ENCODE data around the gene C4orf17.

C4orf17 gene

DNA sequence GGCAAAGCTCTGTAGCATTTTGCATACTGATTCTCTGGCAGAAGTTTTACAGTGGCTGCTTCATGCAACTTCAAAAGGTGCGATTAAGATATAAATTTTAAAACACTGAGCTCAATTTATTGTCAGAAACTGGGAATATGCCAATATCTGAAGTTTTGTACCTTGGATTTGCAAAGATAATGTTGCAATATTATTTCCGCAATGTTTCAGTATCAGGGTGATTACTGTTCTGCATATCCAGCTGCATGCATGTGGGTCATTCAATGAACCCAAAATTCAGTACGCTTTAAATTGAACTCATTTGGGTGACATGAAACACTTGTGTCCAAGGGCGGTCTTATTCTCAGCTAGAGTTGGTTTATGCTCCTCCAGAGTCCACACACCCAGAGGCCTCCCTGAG is 26.9 kb downstream of the C4orf17 start:
- no peak for FAIRE-seq

- FAIRE-seq = no peak
Measured at GRCh38 chr4:99540277-99540939, 29.6 kb downstream of the C4orf17 start.

DNA sequence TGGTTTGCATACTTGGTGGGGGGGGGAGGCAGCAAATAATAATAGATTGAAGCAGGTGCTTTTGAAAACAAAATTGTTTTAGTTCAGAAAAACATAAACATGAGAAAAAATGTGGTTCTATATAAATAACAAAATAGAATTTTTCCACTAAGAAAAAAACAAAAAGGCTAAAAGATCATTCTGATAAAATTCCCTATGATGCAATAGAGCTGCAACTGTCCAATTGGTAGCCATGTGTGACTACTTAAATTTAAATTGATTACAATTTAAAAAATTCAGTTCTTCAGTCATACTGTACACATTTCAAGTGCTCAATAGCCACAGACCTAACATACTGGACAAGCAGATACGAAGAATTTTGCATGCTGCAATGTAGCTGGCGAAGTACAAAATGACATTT is 42.1 kb downstream of the C4orf17 start:
- FAIRE-seq = no peak

- peak; percentile 91 for FAIRE-seq
Measured at GRCh38 chr4:99563310-99564186, 52.7 kb downstream of the C4orf17 start, which contains the start of gene TRMT10A. TRMT10A (minus strand) TSS chr4:99564039; CDS start chr4:99559338, 4,701 bp downstream.

GRCh38 chr4:99564921-99565320 is 54.1 kb downstream of the C4orf17 start:
- FAIRE-seq = no peak

DNA sequence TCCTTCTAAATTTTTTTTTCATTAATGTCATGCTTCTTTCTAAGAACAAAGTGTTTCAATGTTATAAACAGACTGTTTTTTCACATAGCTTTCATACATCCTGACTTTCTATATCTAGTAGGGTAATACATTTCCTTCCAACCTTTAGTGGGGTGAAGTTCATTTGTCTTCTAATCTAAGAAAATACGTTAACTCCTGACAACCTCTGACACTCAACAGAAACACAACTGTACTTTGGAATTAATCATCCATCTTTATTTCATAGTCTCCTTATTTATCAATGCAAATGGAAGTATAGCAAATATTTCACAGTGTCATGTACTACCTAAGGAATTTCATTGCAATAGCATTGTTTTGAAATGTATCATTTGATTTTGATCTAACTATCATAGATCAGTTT is 61.1 kb downstream of the C4orf17 start:
- FAIRE-seq = no peak

GRCh38 chr4:99572527-99573240 is 61.9 kb downstream of the C4orf17 start:
- FAIRE-seq = no peak

GRCh38 chr4:99573735-99574368 is 63.0 kb downstream of the C4orf17 start:
- FAIRE-seq = no peak

- no peak for FAIRE-seq
Measured at GRCh38 chr4:99574530-99575324, 63.9 kb downstream of the C4orf17 start, which contains the start of gene MTTP. MTTP (plus strand) TSS chr4:99574824; CDS start chr4:99574910, 86 bp downstream.

- FAIRE-seq = no peak
Measured at GRCh38 chr4:99578714-99579113, 67.9 kb downstream of the C4orf17 start.

DNA sequence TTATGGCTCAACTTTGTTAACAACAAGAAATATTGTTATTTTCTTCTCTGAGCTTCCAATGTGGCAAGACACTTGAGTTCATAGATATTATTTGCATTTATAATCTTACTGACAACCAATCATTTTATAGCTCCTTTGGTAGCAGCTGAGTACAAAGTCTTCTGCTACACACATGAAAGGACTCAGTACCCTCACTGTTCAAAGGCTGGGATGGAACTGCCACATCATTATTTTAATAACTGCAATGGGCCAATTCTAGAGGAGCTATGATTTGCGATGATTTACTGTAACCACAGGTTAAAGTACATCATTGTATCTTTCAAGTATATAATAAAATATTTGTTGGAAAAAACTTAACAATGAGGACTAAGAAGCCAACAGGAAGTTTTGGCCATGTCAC is 74.7 kb downstream of the C4orf17 start:
- FAIRE-seq = no peak

DNA sequence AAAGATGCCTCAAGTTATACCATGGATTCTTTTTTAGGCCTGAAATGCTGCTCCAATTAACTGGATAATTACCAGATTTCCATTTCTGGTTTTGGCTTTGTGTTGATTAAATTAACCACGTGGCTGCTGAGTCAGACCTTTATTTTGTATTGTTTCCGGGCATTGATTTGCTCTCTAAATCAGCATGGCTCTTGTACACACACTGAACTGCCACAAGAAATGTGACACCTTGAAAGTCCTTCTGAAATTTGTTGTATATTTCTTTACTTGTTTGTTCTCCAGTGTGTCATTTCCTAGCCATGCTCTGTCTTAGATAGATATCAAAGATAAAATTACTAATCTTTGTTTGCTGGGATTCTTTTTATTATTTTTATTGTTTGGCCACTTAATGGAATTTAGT is 75.5 kb downstream of the C4orf17 start:
- no peak for FAIRE-seq

GRCh38 chr4:99586797-99587196 is 76.0 kb downstream of the C4orf17 start:
- FAIRE-seq = no peak

DNA sequence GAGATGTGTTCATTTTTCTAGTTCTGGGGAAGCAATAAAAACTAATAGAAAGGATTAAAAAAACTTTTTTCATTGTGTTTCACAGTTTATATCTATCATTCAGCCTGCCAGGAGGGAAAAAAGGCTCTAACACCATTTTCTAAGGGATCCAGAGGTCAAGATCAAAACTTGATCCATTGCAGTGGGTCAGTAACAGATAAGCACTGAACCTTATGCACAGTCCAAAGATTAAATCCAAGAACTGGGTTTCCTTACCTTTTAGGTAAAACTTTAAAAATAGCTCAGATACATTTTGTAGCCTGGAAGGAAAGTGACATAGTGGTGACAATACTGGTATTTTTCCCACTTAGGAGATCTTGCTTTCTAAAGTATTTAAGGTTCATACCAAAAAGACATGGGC is 76.5 kb downstream of the C4orf17 start:
- FAIRE-seq = no peak

DNA sequence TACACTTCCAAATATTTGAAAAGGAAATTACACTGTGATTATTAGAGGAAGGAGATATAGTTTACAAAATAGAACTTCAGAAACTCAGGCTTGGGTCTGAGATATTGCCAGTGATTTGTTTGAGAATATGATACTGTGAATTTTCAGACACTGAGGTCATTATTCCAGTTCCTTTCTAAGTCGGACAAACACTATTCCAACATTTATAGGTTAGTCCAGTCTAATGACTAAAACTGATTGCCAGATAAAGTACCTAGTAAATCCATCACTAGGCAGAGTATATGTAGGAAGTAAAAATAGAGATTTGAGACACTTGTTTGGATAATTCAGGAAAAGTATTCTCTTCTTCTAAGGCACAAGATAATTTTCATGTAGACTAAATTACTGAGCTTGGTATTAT is 77.0 kb downstream of the C4orf17 start:
- no peak for FAIRE-seq

GRCh38 chr4:99591757-99592156 is 80.9 kb downstream of the C4orf17 start:
- no peak for FAIRE-seq

Data from endometrium (tissue), 2 donors.